HL-60/S4 (cell line): ENCODE data around the gene MRPS27.
"Not testable (repeated sequence)": the region's sequence is repeated elsewhere in the genome, so short reads cannot be mapped to it uniquely, and the experiment has no call there.

Source experiments
- in situ Hi-C: fragments of 300-500 bp; cut with MboI; formaldehyde crosslinking; loops from 2 replicates; pipeline ENCODE4 v1.14.3; 2022; ENCODE audit warnings: low sequenced_read_pairs

MRPS27 gene

GRCh38 chr5:72179028-72179815, 140.8 kb downstream of the MRPS27 start:
- in situ Hi-C loops, result no loop called here

GRCh38 chr5:72177538-72177937, 142.5 kb downstream of the MRPS27 start:
- in situ Hi-C loops, result no loop called here

- in situ Hi-C loops, result no loop called here
Observed at GRCh38 chr5:72172786-72173185, 147.3 kb downstream of the MRPS27 start.

DNA sequence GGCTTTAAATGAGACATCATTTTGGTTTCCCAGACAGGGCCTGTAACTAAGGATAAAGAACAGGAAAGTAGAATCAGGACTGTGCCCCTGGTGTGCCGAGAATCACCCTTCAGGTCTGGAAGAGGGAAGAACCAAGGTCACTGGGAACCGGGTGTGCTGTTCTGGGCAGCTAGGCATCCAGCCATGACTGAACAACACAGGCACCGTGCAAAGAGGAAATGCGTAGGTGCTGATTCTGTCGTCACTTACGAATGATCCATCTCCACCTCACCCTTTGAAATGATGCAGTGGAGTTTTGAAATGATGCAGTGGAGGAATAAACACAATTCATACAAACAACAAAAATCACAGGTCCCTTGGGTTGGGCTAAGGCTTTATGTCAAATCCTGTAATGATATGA, 148.4 kb downstream of the MRPS27 start:
- in situ Hi-C loops, result no loop called here

GRCh38 chr5:72171181-72171580, 148.9 kb downstream of the MRPS27 start:
- in situ Hi-C loops, result not testable (repeated sequence)

DNA sequence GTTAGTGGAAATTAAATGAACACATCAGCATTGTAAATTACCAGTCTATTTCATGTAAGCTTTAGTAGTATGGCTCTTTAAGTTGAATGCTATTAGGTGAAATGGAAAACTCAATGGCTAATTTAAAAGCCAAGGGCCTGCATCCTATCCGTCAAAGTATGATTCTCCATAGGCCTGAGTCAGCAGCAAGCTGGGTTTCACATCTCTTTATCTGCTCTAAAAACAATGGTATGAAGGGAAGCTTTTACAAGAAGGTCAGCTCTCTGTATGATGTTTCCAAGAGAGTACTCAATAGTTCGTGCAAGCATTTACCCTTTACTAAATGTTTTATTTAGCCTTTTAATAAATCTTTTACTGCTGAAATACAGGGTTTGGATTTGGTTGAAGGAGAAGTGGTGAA, 149.9 kb downstream of the MRPS27 start:
- in situ Hi-C loops, result no loop called here
